NOMO-1 (cell line): ENCODE measurements around the gene MATN1.
A peak's percentile ranks its signal among the peaks of the same experiment; 100 is the strongest.

Experiments used
- DNase-seq, 2 experiments: peaks; one replicate each; lab custom pipeline; 2025; ENCODE audit not compliant: unreplicated experiment in 2 of 2; lab: John Stamatoyannopoulos, UW

Gene MATN1

DNA sequence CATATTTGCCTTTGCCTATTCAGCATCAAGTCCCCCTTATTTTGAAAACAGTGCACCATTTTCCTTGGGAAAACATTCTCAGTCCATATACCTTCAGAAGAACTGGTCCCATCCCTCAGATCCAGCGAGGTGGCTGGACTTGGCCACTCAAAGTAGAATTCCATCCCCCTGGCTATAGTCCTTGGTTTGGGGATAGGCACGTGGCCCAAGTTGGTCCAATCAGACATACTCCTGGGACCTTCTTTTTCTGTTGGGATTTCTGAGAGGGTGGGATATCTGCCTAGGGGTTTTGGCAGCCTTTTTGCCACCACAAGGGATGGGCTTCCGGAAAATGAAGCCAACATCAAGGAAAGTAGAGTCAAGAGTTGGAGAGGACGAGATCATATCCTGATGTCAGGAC, 10.7 kb upstream of the MATN1 start:
- DNase-seq, result no peak

GRCh38 chr1:30733493-30733892, 10.1 kb upstream of the MATN1 start:
- no peak for DNase-seq

DNA sequence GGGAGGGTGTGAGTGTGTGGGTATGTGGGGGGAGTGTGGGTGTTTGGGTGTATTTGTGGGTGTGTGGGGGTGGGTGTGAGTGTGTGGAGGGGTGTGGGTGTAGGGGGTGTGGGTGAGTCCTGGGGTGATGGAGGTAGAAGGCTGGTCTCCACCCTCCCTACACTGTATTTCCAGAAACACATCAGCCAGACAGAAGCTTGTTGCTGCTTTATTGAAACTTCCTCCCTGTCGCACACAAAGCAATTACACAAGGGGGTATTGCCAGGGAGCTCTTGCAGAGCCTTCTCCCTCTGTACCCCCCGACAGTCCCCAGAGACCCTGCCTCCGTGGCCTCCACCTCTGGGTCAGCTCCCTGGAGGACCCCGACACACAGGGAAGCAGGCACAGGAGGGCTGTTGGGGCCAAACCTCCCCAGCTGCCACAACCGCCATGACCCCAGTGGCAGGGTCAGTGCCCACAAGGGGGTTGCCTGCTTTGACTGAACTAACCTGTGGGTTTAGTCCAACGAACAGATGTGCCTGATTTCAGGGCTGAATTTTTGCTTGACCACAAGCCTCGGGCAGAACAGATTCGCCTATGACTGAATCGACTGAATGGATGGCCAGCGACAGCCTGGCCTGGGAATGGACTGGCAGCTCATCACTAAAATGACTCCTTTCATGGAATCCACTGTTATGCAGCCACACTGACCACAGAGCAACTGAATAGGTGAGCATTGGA, 9.1 kb upstream of the MATN1 start:
- DNase-seq, result peak; percentile 5 to 23

GRCh38 chr1:30731806-30732276, 8.5 kb upstream of the MATN1 start:
- DNase-seq, result no peak

- DNase-seq, result no peak
Measured at GRCh38 chr1:30731109-30731805, 7.9 kb upstream of the MATN1 start.

DNA sequence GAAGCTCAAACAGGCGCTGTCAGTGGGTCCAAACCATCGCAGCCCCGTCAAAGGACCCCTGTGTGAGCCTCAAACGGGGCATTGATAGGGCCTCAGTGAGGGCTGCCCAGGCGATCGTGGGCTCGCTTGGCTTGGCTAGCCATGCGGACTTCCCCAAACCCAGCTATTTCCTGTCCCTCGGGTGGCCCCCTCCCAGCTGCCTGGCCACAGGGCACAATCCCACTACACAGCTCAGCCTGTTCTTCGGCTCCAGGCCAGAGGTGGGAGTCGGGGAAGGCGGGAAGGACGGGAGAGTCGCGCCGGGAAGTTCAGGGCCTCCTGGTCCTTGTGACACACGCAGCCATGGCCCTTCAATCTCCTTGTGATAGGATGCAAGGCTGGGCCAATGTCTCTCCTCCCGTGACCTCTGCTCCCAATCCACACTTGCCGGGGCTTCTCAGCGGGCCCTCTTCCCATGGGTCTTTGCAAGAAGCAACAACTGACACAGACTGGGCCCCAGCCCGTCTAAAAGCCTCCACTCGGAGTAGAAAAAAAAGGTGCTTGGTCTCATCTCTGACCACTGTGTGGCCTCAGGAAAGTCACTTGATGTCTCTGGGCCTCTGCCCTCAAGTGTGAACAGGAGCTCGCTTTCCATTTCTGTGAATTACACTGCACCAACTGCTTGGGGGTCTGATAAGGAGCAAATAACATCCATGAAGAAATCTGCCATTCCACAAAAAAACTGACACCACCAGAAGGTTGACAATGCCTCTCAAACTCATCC, 7.1 kb upstream of the MATN1 start:
- no peak for DNase-seq

- no peak for DNase-seq
Measured at GRCh38 chr1:30729901-30730300, 6.5 kb upstream of the MATN1 start.

DNA sequence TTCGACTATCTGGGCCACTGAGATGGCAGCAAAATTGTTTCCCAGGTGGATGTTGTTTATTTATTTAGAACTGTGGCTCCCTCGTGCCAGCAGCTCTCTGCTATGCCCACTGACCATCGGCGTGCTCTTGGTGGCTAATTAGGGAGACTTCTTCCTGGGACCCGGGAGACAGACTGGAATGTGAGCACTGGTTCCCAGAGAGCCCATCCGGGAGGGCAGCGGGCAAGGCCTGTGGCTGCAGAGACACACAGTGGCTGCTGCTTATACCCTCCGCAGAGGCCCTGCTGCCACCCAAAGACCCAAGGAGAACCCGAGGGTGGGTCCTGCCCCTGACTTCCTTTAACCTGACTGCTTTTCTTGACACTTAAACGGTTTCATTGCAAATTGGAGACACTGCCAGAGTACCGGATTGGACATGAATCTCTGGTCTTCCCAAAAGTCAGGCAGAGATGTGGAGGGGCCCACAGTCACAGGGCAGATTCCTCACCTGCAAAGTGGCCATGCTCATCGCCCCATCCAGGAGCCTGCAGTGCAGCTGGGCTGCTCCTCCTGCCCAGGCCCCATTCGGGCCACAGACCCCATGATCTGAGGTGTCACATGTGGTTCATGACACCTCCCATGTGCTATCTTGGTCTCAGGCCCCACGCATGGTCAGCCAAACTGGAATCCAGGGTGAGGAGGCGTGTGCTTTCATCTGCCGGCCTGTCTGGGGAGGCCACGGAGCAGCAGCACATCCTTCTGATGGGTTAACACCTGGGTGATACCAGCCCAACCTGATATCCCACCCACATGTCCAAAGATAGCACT, 5.7 kb upstream of the MATN1 start:
- no peak for DNase-seq

DNA sequence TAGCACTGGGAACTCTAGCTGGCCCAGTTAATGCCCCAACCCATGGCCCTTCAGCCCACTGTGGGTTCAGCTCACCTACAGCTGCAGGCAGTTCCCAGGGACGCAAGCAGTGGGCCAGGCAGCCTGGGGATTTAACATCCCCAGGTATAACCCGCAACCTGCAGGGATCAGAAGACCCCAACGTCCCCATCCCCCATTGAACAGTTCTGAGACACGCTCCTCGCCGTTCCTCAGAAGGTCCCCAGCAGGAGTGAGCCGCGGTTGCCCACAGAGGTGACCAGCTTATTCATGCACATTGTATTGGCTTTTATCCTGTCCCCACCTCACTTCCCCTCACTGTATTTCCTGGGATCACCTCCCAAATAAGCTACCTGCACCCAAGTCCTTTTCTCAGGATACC, 5.0 kb upstream of the MATN1 start:
- DNase-seq, result no peak

GRCh38 chr1:30727824-30728223, 4.4 kb upstream of the MATN1 start:
- DNase-seq, result no peak

DNA sequence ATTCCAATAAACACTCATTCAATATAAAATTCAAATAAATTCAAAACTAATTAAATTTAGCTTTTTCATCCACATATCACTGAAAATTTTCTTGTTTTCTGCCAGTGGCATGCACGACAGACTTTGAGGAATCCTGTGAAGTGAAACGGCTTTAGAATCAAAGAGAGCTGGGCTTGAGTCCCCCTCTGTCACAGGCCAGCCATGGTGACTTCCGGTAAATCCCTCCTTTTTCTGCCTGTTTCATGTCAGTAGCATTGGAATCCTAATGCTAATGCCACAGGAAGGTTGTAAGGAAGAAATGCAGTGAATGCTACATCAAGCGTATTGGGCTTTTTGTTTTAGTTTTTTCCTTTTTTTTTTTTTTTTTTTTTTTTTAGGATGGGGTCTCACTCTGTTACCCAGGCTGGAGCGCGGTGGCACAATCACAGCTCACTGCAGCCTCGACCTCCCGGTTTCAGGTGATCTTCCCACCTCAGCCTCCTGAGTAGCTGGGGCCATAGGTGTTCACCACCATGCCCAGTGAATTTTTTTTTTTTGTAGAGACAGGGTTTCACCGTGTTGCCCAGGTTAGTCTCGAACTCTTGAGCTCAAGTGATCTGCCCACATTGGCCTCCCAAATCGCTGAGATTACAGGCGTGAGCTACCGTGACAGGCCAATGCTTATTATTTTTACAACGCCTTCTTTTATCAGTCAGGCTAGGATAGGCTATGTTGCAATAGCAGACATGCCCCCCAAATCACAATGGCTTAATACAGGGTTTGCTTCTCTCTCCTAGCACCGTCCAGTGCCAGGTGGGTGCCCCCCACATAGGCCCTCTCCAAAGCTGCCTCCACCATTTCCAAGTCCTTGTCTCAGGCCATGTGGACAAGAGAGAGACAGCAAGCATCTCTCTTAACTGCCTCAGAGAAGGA, 3.6 kb upstream of the MATN1 start:
- DNase-seq, result no peak

GRCh38 chr1:30726236-30726635, 2.9 kb upstream of the MATN1 start:
- DNase-seq, result no peak

DNA sequence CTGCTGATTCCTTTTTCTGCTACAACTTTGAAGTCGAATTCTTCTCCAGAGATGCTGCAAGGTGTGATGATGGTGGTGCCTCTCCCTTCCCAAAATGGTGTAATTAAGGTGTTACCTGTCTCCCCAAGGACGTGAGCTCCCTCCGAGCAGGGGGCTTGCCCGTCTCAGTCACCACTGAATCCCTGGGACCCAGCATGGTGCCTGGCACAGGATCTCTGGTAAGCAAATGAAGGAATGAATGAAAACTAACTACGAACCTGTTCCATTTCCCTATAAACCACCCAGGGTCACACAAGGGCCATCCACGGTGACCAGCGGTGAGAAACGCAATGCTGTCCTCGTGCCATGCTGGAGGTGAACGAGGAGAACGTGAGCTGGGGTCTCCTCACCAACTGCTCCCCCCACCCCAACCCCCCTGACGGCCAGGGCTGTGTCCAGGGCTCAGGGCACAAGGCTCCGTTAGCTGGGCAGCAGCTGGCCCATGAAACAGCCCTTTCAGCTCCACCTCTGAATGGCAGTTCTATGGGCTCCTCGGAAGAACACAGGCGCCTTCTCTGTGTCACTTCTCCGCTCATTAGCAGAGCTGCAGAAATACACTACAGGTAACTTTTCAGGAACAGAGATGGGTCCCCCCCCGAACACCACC, 2.2 kb upstream of the MATN1 start:
- no peak for DNase-seq

GRCh38 chr1:30724655-30725421, 1.5 kb upstream of the MATN1 start:
- no peak for DNase-seq

DNA sequence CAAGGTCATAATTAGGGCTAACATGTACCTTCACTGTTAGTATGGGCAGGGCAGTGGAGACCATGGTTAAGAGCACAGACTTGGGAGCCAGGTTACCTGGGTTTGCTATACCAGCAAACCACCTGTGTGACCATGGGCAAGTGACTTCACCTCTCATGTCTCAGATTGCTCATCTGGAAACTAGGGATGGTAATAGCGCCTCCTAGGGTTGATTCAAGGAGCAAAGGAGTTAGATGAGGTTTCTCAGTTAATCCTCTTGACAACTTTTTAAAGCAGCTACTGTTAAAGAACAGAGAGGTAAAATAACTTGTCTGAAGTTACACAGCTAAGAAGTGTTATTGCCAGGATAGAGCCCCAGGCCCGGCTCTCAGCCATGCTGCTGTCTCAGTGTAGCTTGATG, 790 bp upstream of the MATN1 start:
- DNase-seq, result no peak

DNA sequence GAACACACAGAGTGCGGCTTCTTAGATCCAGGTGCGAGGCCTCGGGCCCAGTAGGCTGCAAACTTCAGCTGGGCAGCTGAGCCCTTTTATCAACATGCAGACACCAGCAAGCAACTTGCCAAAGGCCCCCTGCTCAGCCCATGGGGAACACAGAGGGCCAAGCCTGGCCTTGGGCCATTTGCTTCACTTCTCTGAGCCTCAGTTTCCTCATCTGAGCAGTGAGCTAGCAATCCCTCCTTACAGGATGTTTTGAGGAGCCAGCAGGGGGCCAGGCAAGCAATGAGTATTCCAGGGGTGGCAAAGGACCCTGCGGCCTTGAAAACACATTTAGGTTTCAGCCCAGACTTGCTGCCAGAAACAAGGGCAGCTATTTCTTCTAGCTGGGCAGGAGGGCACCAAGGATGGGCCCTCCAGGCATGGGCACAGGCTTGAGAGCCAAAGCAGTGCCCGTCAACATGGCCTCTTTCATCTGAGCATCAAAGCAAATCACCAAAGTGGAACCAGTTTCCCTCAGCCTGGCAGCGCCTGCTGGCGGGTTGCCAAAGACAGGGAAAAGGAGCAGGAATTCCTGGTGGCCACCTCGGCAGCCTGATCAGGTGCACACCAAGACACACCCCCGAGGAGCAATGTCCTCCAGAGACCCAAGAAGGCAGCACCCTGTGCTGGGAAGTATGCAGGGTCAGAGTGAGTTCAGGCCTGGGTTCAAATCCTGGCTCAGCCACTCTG, 1.4 kb downstream of the MATN1 start:
- DNase-seq, result no peak

- no peak for DNase-seq
Measured at GRCh38 chr1:30721341-30721793, 2.0 kb downstream of the MATN1 start.
